HG02981 (cell line): ENCODE results near the gene UVSSA.
"Not testable (repeated sequence)": the region's sequence is repeated elsewhere in the genome, so short reads cannot be mapped to it uniquely, and the experiment has no call there.

Experiments used
- ATAC-seq: cut with Tn5 transposase; IDR thresholded peaks from one replicate; pipeline ENCODE4 v1.9.1; 2021; ENCODE audit warnings: mild to moderate bottlenecking, moderate library complexity; ENCODE audit not compliant: unreplicated experiment

The UVSSA gene

DNA sequence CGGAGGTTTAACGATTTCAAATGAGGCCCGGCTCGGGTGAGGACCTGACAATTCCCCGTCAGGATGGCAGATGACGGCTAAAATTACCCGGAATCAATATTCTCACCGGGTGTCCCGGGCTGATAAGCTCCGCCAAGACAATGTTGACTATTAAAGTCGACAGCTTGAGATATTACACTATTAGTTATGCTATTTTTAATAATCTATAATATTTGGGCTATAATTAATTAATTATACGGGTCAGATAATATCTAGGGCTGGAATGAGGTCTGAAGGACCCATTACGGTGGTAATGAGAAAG, 68.6 kb downstream of the UVSSA start:
- no peak for ATAC-seq

DNA sequence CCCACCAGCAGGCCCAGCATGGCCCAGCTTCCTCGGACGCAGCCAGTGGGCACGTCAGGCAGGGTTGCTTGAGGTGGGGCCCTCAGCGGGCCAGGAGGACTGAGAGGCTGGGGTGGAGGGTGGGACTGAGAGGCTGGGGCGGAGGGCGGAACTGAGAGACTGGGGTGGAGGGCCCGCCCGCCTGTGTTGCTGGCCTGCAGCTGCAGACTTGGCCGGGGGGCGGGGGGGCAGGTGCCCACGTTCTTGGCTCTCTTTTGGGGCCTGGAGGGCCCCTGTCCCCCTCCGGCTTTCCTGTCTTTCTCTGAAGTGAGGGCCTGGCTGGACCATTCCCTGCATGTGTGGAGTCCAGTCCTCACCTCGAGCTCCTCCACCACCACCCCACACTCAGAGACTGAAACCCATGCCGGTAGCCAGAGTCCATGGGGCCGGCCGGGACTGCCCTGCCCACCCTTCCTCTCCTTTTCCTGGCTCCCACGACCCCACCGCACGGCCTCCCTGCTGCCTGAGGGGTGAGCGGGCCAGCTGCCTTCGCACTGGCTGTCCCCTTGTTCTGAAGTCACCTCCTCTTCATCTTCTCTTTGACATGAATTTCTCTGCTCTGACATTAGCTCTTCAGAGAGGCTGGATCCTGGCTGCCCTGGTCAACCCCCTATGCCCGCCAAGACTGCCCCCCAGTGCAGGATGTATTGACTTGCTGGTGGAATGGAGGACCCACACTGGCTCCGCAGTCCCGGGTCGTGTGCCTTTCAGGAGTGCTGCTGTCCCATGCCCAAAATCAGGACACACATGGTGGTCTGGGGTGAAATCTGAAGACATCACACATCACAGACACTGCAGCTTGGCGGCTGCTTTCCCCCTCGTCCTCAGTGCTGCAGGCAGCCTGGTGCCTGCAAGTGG, 69.3 kb downstream of the UVSSA start:
- no peak for ATAC-seq

DNA sequence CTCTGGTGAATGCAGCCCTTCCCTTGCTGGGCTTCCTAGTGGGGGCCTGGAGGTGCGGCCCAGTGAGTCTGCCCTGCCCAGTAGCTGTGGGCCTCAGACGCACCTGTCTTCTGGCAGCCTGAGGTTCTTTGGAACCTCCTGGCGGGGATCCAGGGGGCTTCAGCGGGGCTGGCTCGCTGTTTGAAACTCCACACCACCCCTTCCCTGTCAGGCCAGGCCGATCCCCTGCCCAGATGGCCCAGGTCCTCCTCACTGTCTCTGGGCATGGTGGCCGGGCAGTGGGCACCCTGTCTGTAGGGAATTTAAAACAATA, 69.9 kb downstream of the UVSSA start:
- ATAC-seq = no peak

DNA sequence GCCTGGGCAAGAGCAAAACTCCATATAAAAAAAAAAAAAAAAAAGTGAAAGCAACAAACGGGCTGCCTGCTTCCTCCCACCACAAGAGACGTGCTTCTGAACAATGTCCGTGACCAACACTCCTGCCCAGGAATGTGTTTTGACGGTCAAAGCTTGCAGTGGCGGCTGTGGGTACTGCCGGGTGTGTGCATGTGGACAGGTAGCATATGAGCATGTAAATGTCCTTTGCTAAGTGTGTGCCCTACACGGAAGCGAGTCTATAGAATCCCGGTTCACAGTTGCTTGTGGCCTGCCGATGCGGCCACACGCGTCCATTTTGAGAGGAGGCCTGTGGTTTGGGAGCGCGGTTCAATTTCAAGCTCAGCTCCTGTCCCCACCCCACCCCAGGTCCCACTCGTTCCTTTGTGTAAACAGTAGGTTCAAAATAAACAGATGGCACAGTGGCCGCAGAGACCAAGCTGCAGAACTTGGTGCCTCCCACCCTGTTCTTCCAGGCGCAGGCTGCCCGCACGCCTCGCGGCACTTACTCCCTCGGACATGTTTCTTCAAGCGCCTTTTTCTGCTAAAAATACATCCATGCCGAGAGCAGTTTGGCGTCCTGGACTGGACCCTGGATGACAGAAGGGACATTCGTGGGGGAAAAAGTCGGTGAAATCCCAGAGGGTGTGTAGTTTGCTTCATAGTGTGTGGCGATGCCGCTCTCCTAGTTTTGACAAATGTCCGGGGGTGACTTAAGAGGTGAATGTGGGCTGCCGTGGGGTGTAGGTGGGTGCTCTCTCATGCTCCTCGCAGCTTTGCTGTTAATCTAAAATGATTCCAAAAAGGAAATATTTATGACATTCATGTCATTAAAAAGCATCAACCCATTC, 70.7 kb downstream of the UVSSA start:
- no peak for ATAC-seq

DNA sequence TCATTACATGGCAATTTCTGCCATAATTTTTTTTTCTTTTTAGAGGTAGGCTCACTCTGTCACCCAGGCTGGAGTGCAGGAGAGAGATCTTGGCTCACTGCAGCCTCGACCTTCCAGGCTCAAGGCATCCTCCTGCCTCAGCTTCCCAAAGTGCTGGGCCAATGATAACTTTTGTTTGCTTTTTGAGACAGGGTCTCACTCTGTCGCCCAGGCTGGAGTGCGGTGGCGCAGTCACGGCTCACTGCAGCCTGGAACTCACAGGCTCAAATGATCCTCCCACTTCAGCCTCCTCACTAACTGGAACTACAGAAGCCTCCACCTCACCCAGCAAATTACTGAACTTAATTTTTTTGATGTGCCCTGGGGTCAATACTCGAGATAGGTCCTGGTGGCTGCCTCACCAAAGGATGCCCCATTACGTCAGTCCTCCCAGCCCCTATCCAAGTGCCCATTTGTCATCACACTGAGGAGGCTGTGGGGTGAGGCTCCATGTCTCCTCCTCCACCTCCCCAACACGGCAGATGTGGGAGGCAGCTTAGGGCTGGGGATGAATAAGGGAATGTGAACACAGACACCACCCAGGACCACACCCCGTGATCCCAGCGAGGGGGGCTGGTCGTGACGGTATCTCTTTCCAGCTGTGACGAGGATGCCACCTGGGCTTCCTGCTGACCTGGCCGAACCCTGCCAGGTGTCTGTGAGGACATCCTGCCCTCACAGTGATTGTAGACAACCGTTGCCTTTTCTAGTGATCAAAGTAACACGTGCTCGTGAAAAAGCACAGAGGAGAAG, 71.7 kb downstream of the UVSSA start:
- ATAC-seq = no peak

DNA sequence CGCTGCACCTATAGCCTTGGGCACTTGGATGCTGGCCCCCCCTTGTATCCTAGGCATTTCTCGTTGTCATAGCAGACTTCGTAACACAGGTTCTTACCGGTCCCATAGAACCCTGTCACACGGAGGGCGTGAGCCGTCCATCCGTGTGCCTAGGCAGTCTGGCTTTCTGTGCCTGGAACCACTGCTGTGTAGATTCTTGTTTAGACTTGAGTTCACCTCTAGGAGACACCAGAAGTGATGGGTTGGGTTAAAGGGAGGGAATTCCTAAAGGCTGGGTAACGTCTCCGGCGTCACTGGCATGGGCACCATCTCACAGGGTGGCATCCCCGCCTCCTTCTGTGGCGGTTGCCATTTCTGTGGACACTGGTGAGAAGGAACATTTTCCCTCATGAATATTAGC, 72.7 kb downstream of the UVSSA start:
- no peak for ATAC-seq

DNA sequence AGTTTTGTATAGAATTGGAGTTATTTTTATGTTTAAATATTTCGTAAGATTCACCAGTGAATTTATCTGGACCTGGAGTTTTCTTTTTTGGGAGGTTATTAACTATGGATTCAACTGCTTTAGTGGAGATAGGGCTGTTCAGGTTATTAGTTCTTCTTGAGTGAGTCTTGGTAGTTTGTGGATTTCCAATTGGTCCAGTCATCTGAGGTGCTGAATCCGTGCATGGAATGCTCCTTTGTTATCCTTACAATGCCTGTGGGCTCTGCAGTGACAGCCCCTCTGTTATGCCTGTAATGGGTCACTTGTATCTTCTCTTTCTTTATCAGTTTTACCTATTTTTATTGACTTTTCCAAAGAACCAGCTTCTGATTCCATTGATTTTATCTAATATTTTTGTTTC, 74.6 kb downstream of the UVSSA start:
- ATAC-seq = no peak

DNA sequence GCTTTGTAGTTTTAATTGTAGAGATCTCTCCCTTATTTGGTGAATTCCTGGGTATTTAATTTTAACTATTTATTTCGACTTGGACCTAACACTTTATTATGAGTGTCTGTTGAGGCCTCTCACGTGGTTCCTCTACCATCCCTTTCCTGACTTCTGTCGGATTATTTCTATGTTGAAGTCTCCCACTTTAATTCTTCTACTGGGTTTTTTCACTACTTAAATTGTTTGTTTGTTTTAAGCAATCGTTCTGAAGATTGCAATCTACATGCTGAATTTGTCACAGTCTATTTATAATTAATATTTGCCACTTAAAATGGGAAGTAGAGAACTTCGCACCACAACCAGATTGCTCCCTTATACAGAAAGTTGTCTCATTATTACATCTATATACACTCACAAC, 80.0 kb downstream of the UVSSA start:
- ATAC-seq = no peak

DNA sequence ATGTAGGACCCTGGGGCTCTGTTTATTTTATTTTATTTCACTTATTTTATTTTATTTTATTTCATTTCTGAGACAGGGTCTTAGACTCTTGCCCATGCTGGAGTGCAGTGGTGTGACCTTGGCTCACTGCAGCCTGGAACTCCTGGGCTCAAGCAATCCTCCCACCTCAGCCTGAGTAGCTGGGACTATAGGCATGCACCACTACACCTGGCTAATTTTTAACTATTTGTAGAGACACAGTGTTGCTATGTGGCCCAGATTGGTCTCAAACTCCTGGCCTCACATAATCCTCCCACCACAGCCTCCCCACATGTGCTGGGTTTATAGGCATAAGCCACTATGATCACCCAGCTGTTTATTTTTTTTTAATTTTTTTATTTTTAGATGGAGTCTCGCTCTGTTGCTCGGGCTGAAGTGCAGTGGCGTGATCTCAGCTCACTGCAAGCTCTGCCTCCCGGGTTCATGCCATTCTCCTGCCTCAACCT, 96.7 kb downstream of the UVSSA start:
- ATAC-seq = not testable (repeated sequence)
